ENCODE measurements around the gene HSPA8. TPM values are rescaled to one million over a fixed set of nuclear protein-coding genes. Genes with fewer than 3 reads are reported as not detected.

HSPA8 gene
- polyA plus RNA-seq, 1 donor from 2014 or later, result 2,242 TPM

GRCh38 chr11:123047266-123047946, 14.5 kb downstream of the HSPA8 start:
- H3K27ac ChIP-seq (ENCODE audit: low read length), result no peak overlapping the region
- H3K9me2 ChIP-seq (ENCODE audit: insufficient read depth, low read length), result no peaks in the 10 kb centered on the region
- no peak overlapping the region for H3K4me2 ChIP-seq (ENCODE audit: low read length)
- H3K79me2 ChIP-seq (replicated peaks; ENCODE audit: insufficient read depth, low read length), result no peaks in the 10 kb centered on the region
- H3K9me3 ChIP-seq (ENCODE audit: low read length), result no peaks in the 10 kb centered on the region
- H3K9ac ChIP-seq (ENCODE audit: low read length), result no peak overlapping the region
- TF ChIP-seq EP300 (conservative IDR thresholded peaks at IDR 0.05; ENCODE audit: poor library complexity, severe bottlenecking) (no peak), REST (IDR thresholded peaks at IDR 0.05; ENCODE audit: borderline replicate concordance) (no peak), MXI1 (conservative IDR thresholded peaks at IDR 0.05; ENCODE audit: poor library complexity, severe bottlenecking) (no peak), SMC3 (conservative IDR thresholded peaks at IDR 0.05; ENCODE audit: poor library complexity) (no peak), POLR2AphosphoS5 (IDR thresholded peaks at IDR 0.05) (no peak), EZH2 (IDR thresholded peaks at IDR 0.05; ENCODE audit: borderline replicate concordance, insufficient read depth, low read length, poor library complexity, severe bottlenecking) (no peak), RAD21 (conservative IDR thresholded peaks at IDR 0.05) (no peak), TAF1 (IDR thresholded peaks at IDR 0.05; ENCODE audit: low read depth) (no peak)
- TF ChIP-seq, protein P1, sequence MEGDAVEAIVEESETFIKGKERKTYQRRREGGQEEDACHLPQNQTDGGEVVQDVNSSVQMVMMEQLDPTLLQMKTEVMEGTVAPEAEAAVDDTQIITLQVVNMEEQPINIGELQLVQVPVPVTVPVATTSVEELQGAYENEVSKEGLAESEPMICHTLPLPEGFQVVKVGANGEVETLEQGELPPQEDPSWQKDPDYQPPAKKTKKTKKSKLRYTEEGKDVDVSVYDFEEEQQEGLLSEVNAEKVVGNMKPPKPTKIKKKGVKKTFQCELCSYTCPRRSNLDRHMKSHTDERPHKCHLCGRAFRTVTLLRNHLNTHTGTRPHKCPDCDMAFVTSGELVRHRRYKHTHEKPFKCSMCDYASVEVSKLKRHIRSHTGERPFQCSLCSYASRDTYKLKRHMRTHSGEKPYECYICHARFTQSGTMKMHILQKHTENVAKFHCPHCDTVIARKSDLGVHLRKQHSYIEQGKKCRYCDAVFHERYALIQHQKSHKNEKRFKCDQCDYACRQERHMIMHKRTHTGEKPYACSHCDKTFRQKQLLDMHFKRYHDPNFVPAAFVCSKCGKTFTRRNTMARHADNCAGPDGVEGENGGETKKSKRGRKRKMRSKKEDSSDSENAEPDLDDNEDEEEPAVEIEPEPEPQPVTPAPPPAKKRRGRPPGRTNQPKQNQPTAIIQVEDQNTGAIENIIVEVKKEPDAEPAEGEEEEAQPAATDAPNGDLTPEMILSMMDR (IDR thresholded peaks at IDR 0.05; ENCODE audit: poor library complexity, severe bottlenecking), result no peak
- no peaks in the 10 kb centered on the region for H3K36me3 ChIP-seq (ENCODE audit: insufficient read depth, low read length)
- no peak overlapping the region for H3K4me3 ChIP-seq (ENCODE audit: low read length)
- H3K27me3 ChIP-seq (ENCODE audit: insufficient read depth, low read depth, low read length), result no peaks in the 10 kb centered on the region
- no peaks in the 10 kb centered on the region for H4K20me1 ChIP-seq (ENCODE audit: insufficient read depth)
- no peaks in the 10 kb centered on the region for H3F3A ChIP-seq (ENCODE audit: insufficient read depth, low read length, poor library complexity, severe bottlenecking)
- H2AFZ ChIP-seq (ENCODE audit: low read depth, low read length), result no peak overlapping the region

- H3F3A ChIP-seq (ENCODE audit: insufficient read depth, low read length, poor library complexity, severe bottlenecking), result no peaks in the 10 kb centered on the region
- no peaks in the 10 kb centered on the region for H3K27me3 ChIP-seq (ENCODE audit: insufficient read depth, low read depth, low read length)
- H3K79me2 ChIP-seq (replicated peaks; ENCODE audit: insufficient read depth, low read length), result no peaks in the 10 kb centered on the region
- H3K9me2 ChIP-seq (ENCODE audit: insufficient read depth, low read length), result no peaks in the 10 kb centered on the region
- H3K9me3 ChIP-seq (ENCODE audit: low read length), result no peaks in the 10 kb centered on the region
- H2AFZ ChIP-seq (ENCODE audit: low read depth, low read length), result no peak overlapping the region
- TF ChIP-seq MXI1 (conservative IDR thresholded peaks at IDR 0.05; ENCODE audit: poor library complexity, severe bottlenecking), result no peak
- no peak for TF ChIP-seq EZH2 (IDR thresholded peaks at IDR 0.05; ENCODE audit: borderline replicate concordance, insufficient read depth, low read length, poor library complexity, severe bottlenecking)
- TF ChIP-seq TAF1 (IDR thresholded peaks at IDR 0.05; ENCODE audit: low read depth), result no peak
- TF ChIP-seq SMC3 (conservative IDR thresholded peaks at IDR 0.05; ENCODE audit: poor library complexity), result no peak
- TF ChIP-seq REST (IDR thresholded peaks at IDR 0.05; ENCODE audit: borderline replicate concordance), result no peak
- no peak for TF ChIP-seq EP300 (conservative IDR thresholded peaks at IDR 0.05; ENCODE audit: poor library complexity, severe bottlenecking)
- no peak for TF ChIP-seq RAD21 (conservative IDR thresholded peaks at IDR 0.05)
- no peak for TF ChIP-seq POLR2AphosphoS5 (IDR thresholded peaks at IDR 0.05)
- TF ChIP-seq, protein P1 (IDR thresholded peaks at IDR 0.05; ENCODE audit: poor library complexity, severe bottlenecking), result no peak
- no peaks in the 10 kb centered on the region for H4K20me1 ChIP-seq (ENCODE audit: insufficient read depth)
- no peak overlapping the region for H3K4me2 ChIP-seq (ENCODE audit: low read length)
- no peaks in the 10 kb centered on the region for H3K36me3 ChIP-seq (ENCODE audit: insufficient read depth, low read length)
- H3K9ac ChIP-seq (ENCODE audit: low read length), result no peak overlapping the region
- no peak overlapping the region for H3K4me3 ChIP-seq (ENCODE audit: low read length)
- H3K27ac ChIP-seq (ENCODE audit: low read length), result no peak overlapping the region
These were observed 15.3 kb downstream of the HSPA8 start for GRCh38 chr11:123046473-123047259.

All from neural cell (in vitro differentiated cells).